ENCODE data around the gene RALB. TPM values are rescaled to one million over a fixed set of nuclear protein-coding genes. Genes with fewer than 3 reads are reported as not detected.

RALB gene
- total RNA-seq, 1 experiment from 2014 or later: 24.6 TPM

GRCh38 chr2:120269816-120270215 lies 17.2 kb downstream of the RALB start:
- H3K79me1 ChIP-seq (ENCODE audit: insufficient read depth, low read depth, low read length, poor library complexity, severe bottlenecking): no peaks in the 10 kb centered on the region
- H3K4me3 Mint-ChIP-seq: no peak overlapping the region
- no peak overlapping the region for H2AFZ ChIP-seq (ENCODE audit: low read length)
- H4K8ac ChIP-seq (replicated peaks; ENCODE audit: insufficient read length, low read depth, low read length): no peak overlapping the region
- H3K56ac ChIP-seq (ENCODE audit: insufficient read length, low read depth, low read length): no peak overlapping the region
- H2BK12ac ChIP-seq (ENCODE audit: insufficient read length, low read depth, low read length): no peak overlapping the region
- no peak overlapping the region for H3K9ac ChIP-seq (ENCODE audit: extremely low read depth, insufficient read length, low read length)
- H2AK5ac ChIP-seq (ENCODE audit: insufficient read length, low read length): no peak overlapping the region
- no peak overlapping the region for H2BK5ac ChIP-seq (ENCODE audit: insufficient read length, low read length)
- no peaks in the 10 kb centered on the region for H4K20me1 ChIP-seq (ENCODE audit: control insufficient read depth, insufficient read depth, insufficient read length)
- H2BK120ac ChIP-seq (ENCODE audit: low read depth, low read length, poor library complexity, severe bottlenecking): no peak overlapping the region
- H3K23me2 ChIP-seq (ENCODE audit: insufficient read length, low read depth, low read length, poor library complexity, severe bottlenecking): no peaks in the 10 kb centered on the region
- no peak overlapping the region for H3T11ph ChIP-seq (ENCODE audit: low read length)
- peaks cover 3 to 12% (median 3%) of the 10 kb centered on the region in 3 experiments; a peak in 6 of 7 replicates for H3K36me3 Mint-ChIP-seq (ENCODE audit: insufficient read depth in 1 of 3, low read depth in 3 of 3)
- peaks cover 2 to 3% of the 10 kb centered on the region in 2 experiments; a peak in 3 of 5 replicates for H3K9me3 Mint-ChIP-seq
- H3K27ac Mint-ChIP-seq: no peak overlapping the region
- no peak overlapping the region for H3K4me2 ChIP-seq (ENCODE audit: insufficient read depth, insufficient read length, low read length)
- H4K5ac ChIP-seq (ENCODE audit: insufficient read length, low read depth, low read length): no peak overlapping the region
- H3K18ac ChIP-seq (ENCODE audit: insufficient read length, low read depth, low read length): no peak overlapping the region
- H3K4ac ChIP-seq (ENCODE audit: low read depth, low read length): no peak overlapping the region
- H3K14ac ChIP-seq (ENCODE audit: insufficient read depth, low read length): no peak overlapping the region
- WGBS (ENCODE audit: extremely low coverage, insufficient read length, low lambda C conversion rate): no CpG with 5 or more reads among the region's 1 CpG
- no peak overlapping the region for H4K91ac ChIP-seq (ENCODE audit: insufficient read length, low read depth, low read length)
- H3K9me3 ChIP-seq (ENCODE audit: control insufficient read depth, low read depth, low read length): no peaks in the 10 kb centered on the region
- peaks cover 3 to 10% of the 10 kb centered on the region in 2 experiments for H3K4me1 Mint-ChIP-seq
- DNase-seq: no peak
- no peak overlapping the region for H2BK15ac ChIP-seq (ENCODE audit: low read depth, low read length)
- H3K4me1 ChIP-seq (ENCODE audit: insufficient read depth, low read length): no peaks in the 10 kb centered on the region
- H3K79me2 ChIP-seq (ENCODE audit: insufficient read depth, low read length): no peaks in the 10 kb centered on the region
- H3K27me3 Mint-ChIP-seq (ENCODE audit: low read depth): no peaks in the 10 kb centered on the region
- no peak overlapping the region for H3K23ac ChIP-seq (ENCODE audit: insufficient read length, low read depth, low read length)
- TF ChIP-seq, protein P1, sequence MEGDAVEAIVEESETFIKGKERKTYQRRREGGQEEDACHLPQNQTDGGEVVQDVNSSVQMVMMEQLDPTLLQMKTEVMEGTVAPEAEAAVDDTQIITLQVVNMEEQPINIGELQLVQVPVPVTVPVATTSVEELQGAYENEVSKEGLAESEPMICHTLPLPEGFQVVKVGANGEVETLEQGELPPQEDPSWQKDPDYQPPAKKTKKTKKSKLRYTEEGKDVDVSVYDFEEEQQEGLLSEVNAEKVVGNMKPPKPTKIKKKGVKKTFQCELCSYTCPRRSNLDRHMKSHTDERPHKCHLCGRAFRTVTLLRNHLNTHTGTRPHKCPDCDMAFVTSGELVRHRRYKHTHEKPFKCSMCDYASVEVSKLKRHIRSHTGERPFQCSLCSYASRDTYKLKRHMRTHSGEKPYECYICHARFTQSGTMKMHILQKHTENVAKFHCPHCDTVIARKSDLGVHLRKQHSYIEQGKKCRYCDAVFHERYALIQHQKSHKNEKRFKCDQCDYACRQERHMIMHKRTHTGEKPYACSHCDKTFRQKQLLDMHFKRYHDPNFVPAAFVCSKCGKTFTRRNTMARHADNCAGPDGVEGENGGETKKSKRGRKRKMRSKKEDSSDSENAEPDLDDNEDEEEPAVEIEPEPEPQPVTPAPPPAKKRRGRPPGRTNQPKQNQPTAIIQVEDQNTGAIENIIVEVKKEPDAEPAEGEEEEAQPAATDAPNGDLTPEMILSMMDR (conservative IDR thresholded peaks at IDR 0.05): no peak
- H3K27me3 ChIP-seq (ENCODE audit: insufficient read depth, low read length): no peaks in the 10 kb centered on the region
- H2BK20ac ChIP-seq (ENCODE audit: low read depth, low read length, poor library complexity, severe bottlenecking): no peak overlapping the region
- H3K27ac ChIP-seq (ENCODE audit: insufficient read length, low read depth, low read length): no peak overlapping the region

Measured in H9 (cell line).